Tibial artery (tissue), 4 donors: ENCODE data around the gene TLE2.

Source experiments
- DNase-seq, 2 donors: peaks; one replicate each; pipeline ENCODE4 v3.0.0-alpha.2; 2019
- H3K27ac ChIP-seq, 2 donors: fragments of 200-600 bp; sonication (generic) in 1 of 2; 1 replicate in 1 of 2; 2 replicates in 1 of 2; pipeline ENCODE4 v1.5.1; 2018 to 2019; ENCODE audit warnings: mild to moderate bottlenecking in 1 of 2
- H3K27me3 ChIP-seq, 2 donors: fragments of 200-600 bp; sonication (generic) in 1 of 2; one replicate each; pipeline versions ENCODE4 v1.5.1 to v1.6.0; 2016 to 2019
- H3K36me3 ChIP-seq, 3 donors: fragments of 200-600 bp; sonication (generic) in 2 of 3; one replicate each; pipeline ENCODE4 v1.5.1; 2016 to 2019; ENCODE audit warnings: mild to moderate bottlenecking in 2 of 3
- H3K4me1 ChIP-seq, 4 donors: fragments of 200-600 bp; sonication (generic) in 2 of 4; 1 replicate in 3 of 4; 2 replicates in 1 of 4; pipeline ENCODE4 v1.5.1; 2016 to 2019
- H3K4me3 ChIP-seq, 2 donors: fragments of 200-600 bp; sonication (generic) in 1 of 2; 1 replicate in 1 of 2; 2 replicates in 1 of 2; pipeline ENCODE4 v1.5.1; 2018 to 2019; ENCODE audit warnings: mild to moderate bottlenecking in 2 of 2
- H3K9me3 ChIP-seq, 3 donors: fragments of 200-600 bp; sonication (generic) in 1 of 3; one replicate each; pipeline ENCODE4 v1.5.1; 2016 to 2019
- intact Hi-C: fragments of 100-400 bp; cut with DNase I; formaldehyde crosslinking; loops from one replicate; pipeline ENCODE4 v1.15.0; 2023; ENCODE audit warnings: low total_unique reads
- TF ChIP-seq, protein P1 (sequence below), 2 experiments: fragments of 200-600 bp in 1 of 2; fragments of 450-650 bp in 1 of 2; IDR thresholded peaks; one replicate each; pipeline ENCODE4 v1.5.1; 2017 to 2019; ENCODE audit warnings: antibody characterized with exemption in 2 of 2, mild to moderate bottlenecking in 1 of 2, moderate library complexity in 1 of 2

Gene TLE2

GRCh38 chr19:3036119-3036976, 7.3 kb upstream of the TLE2 start:
- DNase-seq, result peak; percentile 91 to 96
- Histone ChIP-seq H3K4me3 (peak overlapping the region; percentile 51 to 56), H3K27me3 (peaks cover 0 to 36% of the 10 kb centered on the region in 2 donors), H3K4me1 (peaks cover 4 to 25% (median 20%) of the 10 kb centered on the region in 4 donors), H3K27ac (peak overlapping the region; percentile 80 to 88), H3K9me3 (no peaks in the 10 kb centered on the region), H3K36me3 (no peaks in the 10 kb centered on the region)
- intact Hi-C loops, result no loop called here
- TF ChIP-seq, protein P1, sequence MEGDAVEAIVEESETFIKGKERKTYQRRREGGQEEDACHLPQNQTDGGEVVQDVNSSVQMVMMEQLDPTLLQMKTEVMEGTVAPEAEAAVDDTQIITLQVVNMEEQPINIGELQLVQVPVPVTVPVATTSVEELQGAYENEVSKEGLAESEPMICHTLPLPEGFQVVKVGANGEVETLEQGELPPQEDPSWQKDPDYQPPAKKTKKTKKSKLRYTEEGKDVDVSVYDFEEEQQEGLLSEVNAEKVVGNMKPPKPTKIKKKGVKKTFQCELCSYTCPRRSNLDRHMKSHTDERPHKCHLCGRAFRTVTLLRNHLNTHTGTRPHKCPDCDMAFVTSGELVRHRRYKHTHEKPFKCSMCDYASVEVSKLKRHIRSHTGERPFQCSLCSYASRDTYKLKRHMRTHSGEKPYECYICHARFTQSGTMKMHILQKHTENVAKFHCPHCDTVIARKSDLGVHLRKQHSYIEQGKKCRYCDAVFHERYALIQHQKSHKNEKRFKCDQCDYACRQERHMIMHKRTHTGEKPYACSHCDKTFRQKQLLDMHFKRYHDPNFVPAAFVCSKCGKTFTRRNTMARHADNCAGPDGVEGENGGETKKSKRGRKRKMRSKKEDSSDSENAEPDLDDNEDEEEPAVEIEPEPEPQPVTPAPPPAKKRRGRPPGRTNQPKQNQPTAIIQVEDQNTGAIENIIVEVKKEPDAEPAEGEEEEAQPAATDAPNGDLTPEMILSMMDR (IDR thresholded peaks at IDR 0.05), result no peak

DNA sequence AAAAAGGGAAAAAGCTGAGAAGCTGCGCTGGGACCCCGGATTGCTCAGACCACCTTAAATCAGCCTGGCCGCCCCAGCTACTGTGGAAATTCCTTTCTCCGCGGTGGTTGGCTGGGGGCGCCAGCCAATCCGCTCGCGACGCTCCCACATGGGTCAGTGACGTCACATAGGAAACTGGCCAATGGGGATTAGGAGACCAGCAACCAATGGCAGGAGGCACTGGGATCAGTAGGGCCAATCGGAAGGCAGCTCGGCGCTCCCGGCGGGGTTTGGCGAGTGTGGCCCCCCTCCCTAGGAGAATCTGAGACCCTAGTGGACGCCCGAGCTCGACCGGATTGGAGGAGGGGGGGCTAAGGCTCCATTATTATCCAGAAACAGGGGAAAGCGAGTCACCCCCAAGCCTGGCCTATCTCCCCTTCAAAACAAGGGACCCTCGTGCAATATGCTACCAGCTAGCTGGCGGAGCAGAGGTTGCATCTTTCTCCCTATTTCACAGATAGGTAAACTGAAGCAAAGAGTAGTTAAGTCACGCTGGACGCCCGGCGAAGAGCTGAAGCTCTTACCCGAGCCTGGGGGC, 6.5 kb upstream of the TLE2 start:
- intact Hi-C loops, result no loop called here
- TF ChIP-seq, protein P1 (IDR thresholded peaks at IDR 0.05), result peak in 1 of 2 experiments; percentile 34

DNA sequence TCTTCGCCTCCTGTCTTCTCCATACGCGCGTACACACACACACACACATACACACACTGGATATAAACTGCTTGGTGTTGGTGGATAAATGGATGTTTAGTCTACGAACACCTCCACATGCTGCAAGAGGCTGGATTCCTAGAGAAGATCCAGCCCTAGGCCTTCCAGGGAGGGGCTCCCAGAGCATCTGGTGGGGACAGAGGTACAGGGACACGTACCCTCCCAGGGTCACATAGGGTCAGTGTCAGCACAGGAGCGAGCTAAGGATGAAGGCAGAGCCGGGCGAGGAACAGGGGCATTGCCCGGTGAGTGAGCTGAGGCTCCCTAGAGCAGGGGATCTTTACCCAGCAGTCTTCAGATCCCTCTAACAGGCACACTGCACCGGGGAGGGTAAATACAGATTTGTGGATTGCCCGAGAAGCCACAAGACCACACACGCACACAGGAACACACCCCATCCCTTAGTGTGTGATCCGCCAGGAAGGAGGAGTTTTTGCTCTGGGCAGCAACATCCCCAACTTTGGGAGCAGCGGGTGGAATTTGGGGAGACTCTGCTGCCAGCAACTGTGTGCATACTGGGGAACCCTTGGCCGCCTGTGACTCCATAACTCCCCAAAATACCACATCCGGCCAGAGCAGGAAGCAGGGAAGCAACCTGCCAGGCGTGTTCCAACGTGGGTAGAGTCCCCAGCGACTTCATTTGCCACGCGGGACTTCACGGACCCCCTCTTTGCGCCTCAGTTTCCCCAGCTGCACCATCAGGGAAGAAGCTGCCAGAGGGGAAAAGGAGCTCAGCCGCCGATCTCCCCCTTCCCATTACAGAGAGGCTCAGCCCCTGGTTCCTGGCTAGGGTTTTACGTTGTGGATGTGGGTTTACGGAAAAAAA, 5.8 kb upstream of the TLE2 start:
- intact Hi-C loops, result no loop called here
- TF ChIP-seq, protein P1 (IDR thresholded peaks at IDR 0.05), result no peak

More for the DNA sequence above, 6.5 kb upstream of the TLE2 start:
- peaks cover 0 to 38% of the 10 kb centered on the region in 2 donors for H3K27me3 ChIP-seq
- peak overlapping the region; percentile 80 to 88 for H3K27ac ChIP-seq
- H3K4me3 ChIP-seq, result peak overlapping the region; percentile 51 to 56
- H3K9me3 ChIP-seq, result no peaks in the 10 kb centered on the region
- no peaks in the 10 kb centered on the region for H3K36me3 ChIP-seq
- peak; percentile 98 to 99 for DNase-seq
- peaks cover 4 to 25% (median 20%) of the 10 kb centered on the region in 4 donors for H3K4me1 ChIP-seq

DNA sequence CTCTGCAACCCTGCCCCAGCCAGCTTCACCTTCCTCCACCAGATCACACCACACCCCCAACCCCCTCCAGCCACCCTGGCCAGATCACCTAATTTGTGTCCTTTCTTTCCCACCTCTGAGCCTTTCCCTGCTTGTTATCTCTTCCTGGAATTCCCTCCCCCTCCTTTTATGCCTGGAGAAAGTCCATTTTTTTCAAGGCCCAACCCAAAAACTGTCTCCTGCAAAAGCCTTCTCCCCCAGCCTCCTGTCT, 5.3 kb upstream of the TLE2 start:
- no peak overlapping the region for H3K27ac ChIP-seq
- intact Hi-C loops, result no loop called here
- H3K36me3 ChIP-seq, result no peaks in the 10 kb centered on the region
- no peaks in the 10 kb centered on the region for H3K9me3 ChIP-seq
- no peak for DNase-seq
- H3K4me3 ChIP-seq, result no peak overlapping the region
- peaks cover 3 to 50% of the 10 kb centered on the region in 2 donors for H3K27me3 ChIP-seq
- H3K4me1 ChIP-seq, result peaks cover 4 to 29% (median 24%) of the 10 kb centered on the region in 4 donors
- TF ChIP-seq, protein P1 (IDR thresholded peaks at IDR 0.05), result no peak

More for the DNA sequence above, 5.8 kb upstream of the TLE2 start:
- no peaks in the 10 kb centered on the region for H3K9me3 ChIP-seq
- H3K4me3 ChIP-seq, result peak overlapping the region; percentile 51 to 56
- no peaks in the 10 kb centered on the region for H3K36me3 ChIP-seq
- H3K27me3 ChIP-seq, result peaks cover 0 to 44% of the 10 kb centered on the region in 2 donors
- peak overlapping the region; percentile 80 to 88 for H3K27ac ChIP-seq
- DNase-seq, result peak in 1 of 2 donors; percentile 77
- peaks cover 4 to 25% (median 20%) of the 10 kb centered on the region in 4 donors for H3K4me1 ChIP-seq

- intact Hi-C loops, result no loop called here
Measured at GRCh38 chr19:3033595-3034405, 4.7 kb upstream of the TLE2 start.

More at GRCh38 chr19:3033595-3034405, 4.7 kb upstream of the TLE2 start:
- Histone ChIP-seq H3K27me3 (peaks cover 3 to 52% of the 10 kb centered on the region in 2 donors), H3K36me3 (no peaks in the 10 kb centered on the region), H3K27ac (no peak overlapping the region), H3K4me3 (no peak overlapping the region), H3K9me3 (no peaks in the 10 kb centered on the region), H3K4me1 (peaks cover 4 to 30% (median 26%) of the 10 kb centered on the region in 4 donors)
- DNase-seq, result no peak
- TF ChIP-seq, protein P1 (IDR thresholded peaks at IDR 0.05), result no peak
